8988T (cell line): Measurements from ENCODE around the gene MMP12.

Source experiments
- DNase-seq: peaks from one replicate; pipeline ENCODE4 v3.0.0; 2011

The MMP12 gene

DNA sequence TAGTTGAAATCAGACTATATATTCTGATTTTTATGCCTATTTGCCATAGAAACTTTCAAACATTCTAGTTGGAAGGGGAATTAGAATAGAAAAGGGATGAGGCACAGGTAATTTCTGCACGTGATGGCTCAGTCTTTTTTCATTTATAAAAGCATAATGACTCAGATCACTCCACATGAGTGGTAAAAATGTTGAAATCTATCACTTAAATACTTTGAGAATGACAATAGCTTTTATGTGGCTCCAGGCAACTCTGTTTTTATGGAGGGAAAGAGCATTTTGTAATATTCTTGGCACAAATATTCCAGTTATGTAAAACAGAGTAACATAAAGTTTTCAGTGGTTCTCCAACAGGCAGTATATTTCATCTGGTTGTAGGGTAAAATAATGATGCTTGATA lies 25.5 kb downstream of the MMP12 start:
- no peak for DNase-seq

DNA sequence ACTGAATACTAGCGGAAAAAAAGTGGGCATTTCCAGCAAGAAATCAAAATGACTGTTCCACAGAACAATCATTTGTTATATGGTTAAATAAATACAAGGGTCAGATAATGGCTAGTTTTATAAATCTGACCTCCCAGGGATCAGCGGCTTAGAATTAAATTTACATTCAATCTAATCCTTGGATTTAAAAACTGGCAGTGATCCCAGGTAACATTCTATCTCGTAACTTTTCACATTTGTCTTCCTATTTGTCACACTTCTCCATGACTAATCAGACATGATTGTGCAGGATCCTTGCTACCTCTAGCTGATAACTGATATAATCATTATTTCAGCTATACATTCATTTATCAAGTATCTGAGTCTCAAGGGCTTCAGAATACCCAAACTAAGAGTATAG lies 28.5 kb downstream of the MMP12 start:
- no peak for DNase-seq

DNA sequence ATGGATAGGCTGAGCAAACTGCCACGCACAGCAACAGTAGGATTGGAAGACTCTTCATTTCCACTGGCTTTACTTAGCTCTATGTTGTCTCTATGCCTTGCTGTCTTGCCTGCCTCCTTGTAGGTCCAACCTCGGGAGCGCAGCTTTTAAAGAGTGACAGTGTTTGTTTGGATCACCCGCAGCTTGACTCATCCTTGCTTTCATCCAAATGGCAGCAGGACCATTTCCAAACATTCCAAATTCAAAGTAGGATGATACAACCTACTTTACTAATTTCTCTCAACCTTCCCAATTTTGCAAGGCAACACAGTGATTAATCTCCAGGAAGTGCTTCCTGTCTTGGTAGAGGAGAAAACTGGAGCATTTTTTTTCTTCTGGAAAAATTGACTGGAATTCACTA lies 31.3 kb downstream of the MMP12 start, which contains the start of gene MMP3:
TSS of gene MMP3 (minus strand) at position 121 of the 400 bp plus-strand sequence. CDS start at position 58, 63 bp downstream.
- no peak for DNase-seq

DNA sequence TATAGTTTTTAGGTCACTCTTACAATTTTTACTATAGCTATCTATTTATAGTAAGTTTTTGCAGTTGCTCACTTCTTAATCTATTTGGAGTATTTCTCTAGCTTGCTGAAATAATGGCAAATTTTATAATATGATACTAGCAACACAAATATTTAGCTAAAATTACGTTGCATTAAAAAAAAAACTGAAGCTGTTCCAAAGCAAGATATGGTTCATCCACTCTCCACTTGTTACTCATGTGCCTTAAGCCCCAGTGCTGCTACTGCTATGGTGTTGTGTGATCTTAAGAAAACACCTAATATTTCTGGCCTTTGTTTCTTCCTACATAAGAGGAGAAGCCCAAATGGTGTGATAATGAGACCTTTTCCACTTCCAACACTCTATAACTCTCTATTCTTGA lies 31.9 kb downstream of the MMP12 start:
- no peak for DNase-seq

DNA sequence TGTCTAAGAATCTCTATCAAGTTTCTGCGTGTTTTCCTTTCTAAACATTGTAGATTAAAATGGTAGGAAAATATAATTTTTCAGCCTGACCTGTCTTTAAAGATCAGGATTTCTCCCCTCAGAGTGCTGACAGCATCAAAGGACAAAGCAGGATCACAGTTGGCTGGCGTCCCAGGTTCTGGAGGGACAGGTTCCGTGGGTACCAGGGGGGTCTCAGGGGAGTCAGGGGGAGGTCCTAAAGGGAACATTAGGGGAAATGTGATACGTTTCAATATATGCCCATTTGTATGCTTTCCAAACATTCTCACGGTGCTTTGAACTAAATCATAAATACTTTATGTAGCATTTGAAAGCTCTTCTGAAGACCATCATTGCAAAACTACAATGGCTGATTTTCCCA lies 34.8 kb downstream of the MMP12 start:
- DNase-seq = no peak

DNA sequence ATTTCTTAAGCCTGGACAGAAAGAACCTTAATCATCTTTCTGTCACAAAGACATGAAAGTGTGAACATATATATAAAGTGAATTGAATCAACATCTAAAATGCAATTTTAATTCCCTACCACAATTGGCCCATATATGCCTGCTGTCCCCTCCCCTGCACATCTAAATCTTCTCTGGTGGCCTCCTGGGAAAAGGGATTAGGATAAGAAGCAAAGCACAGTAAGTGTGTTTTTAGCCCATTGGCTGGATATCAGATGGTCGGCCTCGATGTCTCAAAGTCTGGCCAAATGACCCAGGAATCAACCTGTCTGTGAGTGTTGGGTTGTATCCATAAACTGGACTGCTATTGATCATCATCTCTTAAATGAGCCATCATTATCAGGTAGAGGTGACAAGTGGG lies 37.1 kb downstream of the MMP12 start:
- DNase-seq = no peak

DNA sequence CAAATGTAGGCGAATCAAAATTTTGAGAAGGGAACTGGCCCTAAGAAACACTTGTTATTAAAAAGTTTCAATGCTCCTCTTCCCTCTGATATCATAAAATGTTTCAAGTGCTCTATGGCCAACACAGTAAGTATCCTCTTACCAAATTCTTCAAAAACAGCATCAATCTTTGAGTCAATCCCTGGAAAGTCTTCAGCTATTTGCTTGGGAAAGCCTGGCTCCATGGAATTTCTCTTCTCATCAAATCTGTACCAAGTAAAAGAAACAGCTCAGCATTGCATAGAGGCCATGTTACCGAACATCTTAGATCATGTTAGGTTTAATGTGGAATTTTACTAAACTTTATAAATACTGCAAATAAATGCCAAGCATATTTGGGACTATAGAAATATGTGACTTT lies 37.6 kb downstream of the MMP12 start:
- no peak for DNase-seq

DNA sequence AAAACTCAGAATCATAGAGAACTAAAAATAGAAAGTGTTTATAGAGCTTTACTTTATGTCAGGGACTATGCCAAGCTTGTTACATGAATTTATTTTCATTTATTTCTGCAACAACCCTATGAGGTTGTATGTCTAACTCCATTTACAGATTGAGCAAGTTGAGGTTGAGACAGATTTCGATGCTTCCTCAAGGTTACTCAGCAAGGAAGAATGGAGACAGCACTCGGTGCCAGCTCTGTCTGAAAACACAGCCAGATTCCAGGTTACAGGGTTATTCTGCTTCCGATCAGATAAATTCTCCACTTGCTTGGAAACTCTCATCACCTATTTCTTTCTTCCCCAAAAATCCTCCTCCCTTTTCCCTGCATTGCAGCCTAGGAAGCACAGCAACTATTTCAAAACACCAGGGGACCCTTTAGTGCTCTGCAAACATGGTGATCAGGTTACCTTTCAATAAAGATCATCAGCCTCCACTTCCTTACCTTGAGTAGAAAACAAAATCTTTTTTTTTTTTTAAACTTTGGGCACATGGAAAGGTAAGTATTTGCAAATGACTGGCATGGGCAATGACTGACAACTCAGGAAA lies 38.4 kb downstream of the MMP12 start:
- DNase-seq = no peak

DNA sequence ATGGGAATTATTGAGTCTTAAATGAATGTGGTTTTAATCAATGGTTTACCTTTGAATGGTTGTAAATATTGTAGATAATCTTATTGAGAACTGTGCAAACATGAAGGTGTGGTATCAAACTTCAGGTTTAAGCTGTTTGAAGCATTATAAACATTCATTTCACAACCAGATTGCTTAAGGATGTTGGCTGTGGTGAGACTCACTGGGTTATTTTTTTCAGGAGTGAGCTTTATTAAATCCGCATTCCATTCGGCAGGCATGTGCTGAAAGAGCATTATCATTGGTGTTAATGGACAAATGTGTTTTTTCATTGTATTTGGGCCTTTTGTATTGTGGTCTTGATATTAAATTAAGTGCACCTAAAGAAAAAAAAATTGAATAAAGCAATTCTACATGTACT lies 41.1 kb downstream of the MMP12 start:
- no peak for DNase-seq

DNA sequence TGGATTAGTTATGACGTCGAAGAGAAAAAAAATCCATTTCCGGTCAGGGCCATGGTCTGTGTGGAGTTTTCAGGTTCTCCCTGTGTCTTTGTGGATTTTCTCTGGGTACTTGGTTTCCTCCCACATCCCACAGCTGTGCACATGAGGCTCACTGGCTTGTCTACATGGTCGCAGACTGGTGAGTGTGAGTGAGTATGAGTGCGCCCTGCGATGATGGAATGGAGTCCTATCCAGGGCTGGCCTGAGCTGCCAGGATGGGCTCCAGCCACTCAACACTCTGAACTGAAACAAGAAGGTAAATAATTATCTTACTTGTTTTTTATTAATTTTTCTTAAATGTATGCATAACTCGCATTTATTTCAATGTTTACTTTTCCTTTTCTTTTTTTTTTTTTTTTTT lies 42.2 kb downstream of the MMP12 start:
- DNase-seq = no peak

DNA sequence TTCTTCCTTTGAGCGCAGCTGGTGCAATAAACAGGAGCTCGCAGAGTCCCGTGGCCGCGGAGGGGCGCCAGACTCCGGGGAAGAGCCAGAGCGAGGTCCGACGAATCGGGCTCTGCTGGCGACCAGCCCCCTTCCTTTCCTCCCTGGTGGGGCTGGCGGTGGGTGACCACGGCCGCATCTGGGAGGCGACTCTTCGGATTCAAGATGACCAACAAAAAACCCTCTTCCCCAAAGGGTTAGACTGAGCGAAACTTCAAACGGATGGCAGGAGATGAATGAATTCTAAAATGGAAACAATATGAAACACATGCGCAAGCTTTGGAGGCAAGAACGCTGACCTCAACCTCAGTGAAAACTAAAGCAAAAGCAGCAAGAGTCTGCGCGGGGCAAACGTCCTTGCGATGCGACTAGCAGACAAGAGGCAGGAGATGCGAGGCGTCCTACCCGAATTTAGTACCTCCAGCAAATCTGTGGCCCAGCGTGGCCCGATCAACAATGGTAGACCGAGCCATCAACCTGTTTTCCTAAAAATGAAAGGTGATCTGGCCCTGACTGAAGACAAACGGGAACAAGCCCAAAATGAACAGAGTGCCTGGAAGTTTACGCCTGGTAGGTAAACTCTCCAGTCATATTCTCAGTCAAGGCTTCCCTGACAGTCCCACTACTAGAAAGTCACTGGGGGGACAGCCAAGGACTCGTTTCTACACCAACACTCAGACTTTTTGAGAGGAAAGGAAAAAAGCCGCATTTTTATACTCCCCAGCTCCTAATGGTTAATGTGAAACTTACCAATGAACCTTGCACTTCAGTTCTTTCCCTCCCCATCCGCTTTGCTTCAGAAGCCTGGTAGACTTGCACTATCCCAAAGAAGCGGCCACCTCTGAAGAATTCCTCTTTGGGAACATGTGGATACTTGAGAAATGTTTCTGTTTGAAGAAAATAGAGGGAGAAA lies 43.0 kb downstream of the MMP12 start:
- DNase-seq = peak; percentile 16

DNA sequence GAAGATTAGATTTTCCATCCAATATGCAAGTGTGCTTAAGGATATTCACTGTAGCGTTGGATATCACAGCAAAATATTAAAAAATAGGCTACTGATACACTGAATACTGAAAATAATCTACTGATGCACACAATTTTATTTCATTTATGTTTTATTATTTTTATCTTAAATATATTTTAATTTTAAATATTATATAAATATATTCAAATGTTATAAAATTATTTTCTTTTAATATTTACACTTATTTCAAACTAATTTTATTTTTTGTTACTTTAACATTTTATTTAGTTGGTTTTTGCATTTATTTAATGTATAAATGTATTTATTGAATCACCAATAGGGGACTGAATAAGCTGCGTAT lies 43.7 kb downstream of the MMP12 start:
- no peak for DNase-seq

DNA sequence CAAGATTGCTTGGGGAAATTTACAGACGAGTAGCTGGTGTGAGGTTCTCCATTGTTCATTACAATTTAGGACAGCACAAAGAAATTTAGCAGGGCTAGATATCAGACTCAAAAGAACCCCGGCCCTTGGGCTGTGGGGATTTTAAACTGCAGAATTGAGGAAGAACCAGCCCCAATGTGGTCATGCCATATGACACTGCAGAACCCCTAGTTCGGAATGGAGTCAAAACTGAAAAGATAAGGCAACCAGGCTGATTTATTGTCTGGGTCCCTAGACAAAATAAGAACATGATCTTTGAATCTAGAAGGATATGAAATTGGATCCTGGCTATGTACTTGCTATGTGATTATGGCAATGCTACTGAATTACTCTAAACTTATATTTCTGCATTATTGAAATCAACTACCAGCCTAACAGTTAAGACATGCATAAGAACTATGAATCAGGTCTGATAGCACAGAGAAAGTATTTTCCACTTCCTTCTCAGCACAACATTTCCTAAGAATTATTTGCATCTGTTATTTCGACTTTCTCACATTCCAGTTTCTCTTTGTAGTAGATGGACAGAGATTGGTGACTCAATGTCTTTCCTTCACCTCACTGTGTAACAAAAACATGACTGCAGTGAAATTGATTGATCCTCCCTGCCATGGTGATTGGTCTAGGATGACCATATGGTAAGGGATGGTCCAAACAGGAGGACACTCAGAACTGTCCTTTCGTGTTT lies 44.6 kb downstream of the MMP12 start:
- DNase-seq = no peak

DNA sequence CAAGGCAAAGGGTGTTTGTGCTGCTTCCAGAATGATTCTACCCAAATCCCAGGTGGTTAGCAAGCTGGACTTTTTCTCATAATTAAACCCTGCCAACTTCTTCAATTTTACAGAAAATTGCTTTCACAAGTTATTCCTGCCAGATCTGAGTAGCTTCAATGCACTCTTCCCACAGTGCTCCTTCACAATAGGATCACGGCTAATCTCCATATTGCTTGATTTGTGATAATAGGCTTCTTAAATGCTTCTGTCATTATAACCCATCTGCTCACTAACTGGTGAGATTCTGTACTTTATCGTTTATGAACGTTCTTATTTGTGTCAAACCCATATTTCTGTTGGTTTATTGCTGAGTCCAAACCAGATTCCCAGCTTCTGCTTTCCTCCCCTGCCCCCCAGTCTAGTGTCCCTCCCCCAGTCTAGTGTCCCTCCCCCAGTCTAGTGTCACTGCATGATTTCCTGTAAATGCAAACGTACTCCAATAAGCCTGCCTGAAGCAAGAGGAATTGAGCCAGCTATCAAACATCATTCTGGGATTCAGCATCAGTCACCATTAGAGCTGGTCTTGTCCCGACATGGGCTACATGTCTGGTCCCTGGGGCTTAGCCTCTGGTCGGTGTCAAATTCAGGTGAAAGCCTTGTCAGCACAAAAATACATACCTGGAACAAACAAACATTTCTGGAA lies 45.3 kb downstream of the MMP12 start:
- DNase-seq = no peak

DNA sequence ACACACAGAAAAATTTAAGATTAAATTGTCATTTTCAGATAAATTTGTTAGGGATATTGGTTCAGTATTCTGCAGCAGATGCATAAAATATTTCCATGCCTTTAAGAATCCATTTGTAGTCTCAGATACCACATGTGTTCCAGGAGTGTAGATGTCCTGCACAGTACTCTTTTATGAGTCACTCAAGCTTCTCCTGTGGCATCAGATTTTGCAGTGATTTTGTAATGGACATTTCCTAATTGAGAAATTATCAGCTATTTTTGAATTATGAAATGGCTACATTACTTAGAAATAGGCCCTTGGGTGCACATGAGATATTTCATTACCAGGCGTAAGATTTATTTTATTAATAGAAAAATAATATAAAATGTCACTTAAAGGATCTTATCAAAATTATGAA lies 50.2 kb downstream of the MMP12 start:
- DNase-seq = no peak

DNA sequence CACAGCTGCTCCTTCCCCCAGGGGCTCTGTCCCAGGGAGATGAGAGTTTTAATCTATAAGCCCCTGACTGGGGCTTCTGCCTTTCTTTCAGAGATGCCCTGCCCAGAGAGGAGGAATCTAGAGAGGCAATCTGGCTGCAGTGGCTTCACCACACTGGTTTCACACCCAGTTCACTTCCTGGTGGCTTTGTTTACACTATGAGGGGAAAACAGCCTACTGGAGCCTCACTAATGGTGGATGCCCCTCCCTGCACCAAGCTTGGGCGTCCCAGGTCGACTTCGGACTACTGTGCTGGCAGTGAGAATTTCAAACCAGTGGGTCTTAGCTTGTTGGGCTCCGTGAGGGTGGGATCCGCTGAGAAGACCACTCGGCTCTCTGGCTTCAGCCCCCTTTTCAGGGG lies 55.3 kb downstream of the MMP12 start:
- no peak for DNase-seq

DNA sequence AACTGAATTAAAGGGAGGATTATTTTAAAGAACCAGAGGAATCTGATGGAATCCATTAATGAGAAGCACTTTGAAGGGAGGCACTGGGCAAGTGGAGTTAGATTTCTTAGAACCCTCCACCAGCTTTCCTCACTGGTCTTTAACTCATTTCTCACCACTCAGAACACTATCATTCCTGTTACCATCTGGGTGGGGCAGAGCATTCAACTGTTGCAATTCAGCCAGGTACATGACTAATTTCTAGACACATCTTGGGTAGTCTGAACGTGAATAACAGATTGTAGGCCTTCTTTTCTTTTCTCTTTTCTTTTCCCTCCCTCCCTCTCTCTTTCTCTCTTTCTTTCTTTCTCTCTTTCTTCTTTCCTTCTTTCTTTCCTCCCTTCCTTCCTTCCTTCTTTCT lies 61.3 kb downstream of the MMP12 start:
- no peak for DNase-seq
